GM18499 (cell line): ENCODE data around the gene SPAG17.

ENCODE experiments used
- ATAC-seq: cut with Tn5 transposase; IDR thresholded peaks from one replicate; pipeline ENCODE4 v1.9.1; 2021; ENCODE audit warnings: moderate number of reproducible peaks; ENCODE audit not compliant: insufficient read depth, unreplicated experiment

SPAG17 gene

GRCh38 chr1:118123116-118123839, 61.8 kb downstream of the SPAG17 start:
- no peak for ATAC-seq

GRCh38 chr1:118122234-118123004, 62.6 kb downstream of the SPAG17 start:
- no peak for ATAC-seq

GRCh38 chr1:118118873-118119463, 66.1 kb downstream of the SPAG17 start:
- ATAC-seq: no peak

GRCh38 chr1:118118469-118118868, 66.6 kb downstream of the SPAG17 start:
- ATAC-seq: no peak

GRCh38 chr1:118117521-118117920, 67.5 kb downstream of the SPAG17 start:
- ATAC-seq: no peak

GRCh38 chr1:118116909-118117308, 68.1 kb downstream of the SPAG17 start:
- no peak for ATAC-seq

- no peak for ATAC-seq
Observed at GRCh38 chr1:118116401-118116800, 68.6 kb downstream of the SPAG17 start.

GRCh38 chr1:118115567-118116295, 69.3 kb downstream of the SPAG17 start:
- no peak for ATAC-seq

GRCh38 chr1:118113261-118113660, 71.8 kb downstream of the SPAG17 start:
- no peak for ATAC-seq

GRCh38 chr1:118110580-118110979, 74.4 kb downstream of the SPAG17 start:
- ATAC-seq: no peak

GRCh38 chr1:118104951-118105350, 80.1 kb downstream of the SPAG17 start:
- no peak for ATAC-seq

- no peak for ATAC-seq
Observed at GRCh38 chr1:118102445-118102844, 82.6 kb downstream of the SPAG17 start.

- no peak for ATAC-seq
Observed at GRCh38 chr1:118101999-118102398, 83.0 kb downstream of the SPAG17 start.

- ATAC-seq: no peak
Observed at GRCh38 chr1:118101515-118101844, 83.5 kb downstream of the SPAG17 start.

- ATAC-seq: no peak
Observed at GRCh38 chr1:118100686-118101514, 84.1 kb downstream of the SPAG17 start.

- ATAC-seq: no peak
Observed at GRCh38 chr1:118099686-118100085, 85.3 kb downstream of the SPAG17 start.

GRCh38 chr1:118097622-118098348, 87.2 kb downstream of the SPAG17 start:
- no peak for ATAC-seq

GRCh38 chr1:118093017-118093416, 92.0 kb downstream of the SPAG17 start:
- no peak for ATAC-seq

- ATAC-seq: no peak
Observed at GRCh38 chr1:118090130-118090529, 94.9 kb downstream of the SPAG17 start.
